Articular chondrocyte of knee joint (primary cell): ENCODE measurements around the gene IL4R. TPM values are rescaled to one million over a fixed set of nuclear protein-coding genes. Genes with fewer than 3 reads are reported as not detected.

ENCODE experiments used
- total RNA-seq: library from RNA; depleted of rRNA; stranded (reverse); fragments of >200 nt; gene quantifications from 2 replicates; pipeline ENCODE4 v1.2.3, GENCODE V29; 2012

The IL4R gene
- 25.0 and 25.1 TPM in 2 replicates for total RNA-seq

DNA sequence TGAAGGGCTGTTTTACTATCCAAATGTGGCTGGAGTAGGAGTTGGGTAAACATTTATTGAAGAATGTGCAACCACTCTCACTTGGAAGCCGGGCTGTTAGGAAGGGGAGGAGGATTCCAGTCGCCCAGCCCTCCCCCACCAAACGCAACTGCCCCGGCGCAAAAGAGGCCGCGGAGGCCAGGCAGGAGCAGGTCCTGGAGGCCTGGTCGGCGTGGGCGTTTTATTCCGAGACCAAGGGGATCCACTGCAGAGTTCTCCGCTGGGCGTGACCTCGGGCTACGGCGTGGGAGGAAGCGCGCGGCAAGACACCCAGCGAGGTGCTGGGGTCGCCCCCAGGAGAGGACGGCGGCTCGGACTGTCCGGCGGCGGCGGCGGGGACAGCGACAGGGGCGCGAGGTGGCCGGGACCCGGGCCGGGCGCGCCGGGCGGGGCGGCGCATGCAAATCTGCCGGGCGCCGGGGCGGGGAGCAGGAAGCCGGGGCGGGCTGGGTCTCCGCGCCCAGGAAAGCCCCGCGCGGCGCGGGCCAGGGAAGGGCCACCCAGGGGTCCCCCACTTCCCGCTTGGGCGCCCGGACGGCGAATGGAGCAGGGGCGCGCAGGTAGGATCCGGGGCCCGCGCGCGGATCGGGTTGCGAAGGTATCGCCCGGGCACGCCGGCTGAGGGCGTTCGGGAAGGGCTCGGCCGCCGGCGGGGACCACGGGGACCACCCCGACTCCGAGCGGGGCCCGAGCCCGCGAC is at the start of gene IL4R:
Gene IL4R, plus strand, starts transcription at position 553 of the 739 bp plus-strand sequence. CDS start 26,230 bp downstream, outside the sequence.

DNA sequence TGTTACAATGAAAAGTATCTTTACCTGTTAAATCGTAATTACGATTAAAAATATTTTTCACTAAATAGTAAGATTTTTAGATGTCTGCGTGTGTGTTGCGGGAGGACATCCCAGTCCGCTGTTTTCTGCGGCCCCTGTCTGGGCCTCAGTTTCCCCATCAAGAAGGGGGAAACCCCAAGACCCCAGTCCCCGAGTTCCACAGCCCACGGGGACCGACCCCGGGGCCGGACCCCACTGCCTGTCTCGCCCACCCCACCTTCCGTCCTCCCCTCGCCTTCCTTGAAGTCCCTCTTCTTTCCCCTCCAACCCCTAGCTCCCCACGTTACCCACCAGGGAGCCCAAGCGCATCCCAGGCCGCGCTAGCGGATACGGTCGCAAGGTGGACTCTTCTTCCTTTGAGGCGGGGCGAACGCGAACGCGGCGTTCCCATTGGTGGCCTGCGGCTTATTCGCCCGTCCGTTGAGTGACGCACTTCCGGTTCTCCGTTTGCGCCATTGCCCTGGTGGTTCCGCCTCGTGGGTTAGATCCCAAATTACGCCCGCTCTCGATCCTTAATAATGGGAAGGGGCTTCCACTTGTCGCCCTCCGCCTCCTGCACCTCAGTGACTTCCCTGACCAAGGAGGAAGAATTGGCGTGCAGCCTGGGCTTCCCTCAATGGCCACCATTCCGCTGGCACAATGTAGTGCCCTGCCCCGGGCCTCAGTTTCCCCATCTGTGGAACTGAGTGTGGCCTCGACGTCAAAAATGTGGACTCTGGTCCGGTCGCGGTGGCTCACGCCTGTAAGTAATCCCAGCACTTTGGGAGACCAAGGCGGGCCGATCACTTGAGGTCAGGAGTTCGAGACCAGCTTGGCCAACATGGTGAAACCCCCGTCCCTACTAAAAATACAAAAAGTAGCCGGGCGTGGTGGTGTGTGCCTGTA is 45.1 kb upstream of the IL4R start, which contains the start of gene NSMCE1:
Gene NSMCE1, minus strand, starts transcription at position 397 of the 924 bp plus-strand sequence. CDS start 11,202 bp downstream, outside the sequence.

DNA sequence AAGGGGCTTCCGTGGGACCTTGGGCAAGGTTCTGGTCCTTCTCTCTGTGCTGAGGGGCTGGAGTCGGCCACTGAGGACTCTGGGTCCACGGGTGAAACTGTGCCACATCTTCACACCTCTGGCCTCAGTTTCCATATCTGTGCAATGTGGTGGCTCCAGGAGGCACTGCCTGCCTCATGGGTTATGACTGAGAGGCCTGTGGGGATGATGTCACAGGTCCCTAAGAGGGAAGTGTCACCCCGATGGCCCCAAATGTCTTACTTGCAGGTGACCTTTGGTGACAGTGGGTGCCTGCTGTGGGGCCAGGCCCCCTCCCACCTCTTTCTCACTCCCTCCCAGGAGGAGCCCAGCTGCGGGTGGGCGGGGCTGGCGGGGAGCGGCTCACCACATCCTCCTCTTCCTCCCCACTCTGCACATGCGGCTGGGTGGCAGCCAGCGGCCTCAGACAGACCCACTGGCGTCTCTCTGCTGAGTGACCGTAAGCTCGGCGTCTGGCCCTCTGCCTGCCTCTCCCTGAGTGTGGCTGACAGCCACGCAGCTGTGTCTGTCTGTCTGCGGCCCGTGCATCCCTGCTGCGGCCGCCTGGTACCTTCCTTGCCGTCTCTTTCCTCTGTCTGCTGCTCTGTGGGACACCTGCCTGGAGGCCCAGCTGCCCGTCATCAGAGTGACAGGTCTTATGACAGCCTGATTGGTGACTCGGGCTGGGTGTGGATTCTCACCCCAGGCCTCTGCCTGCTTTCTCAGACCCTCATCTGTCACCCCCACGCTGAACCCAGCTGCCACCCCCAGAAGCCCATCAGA is 88.2 kb downstream of the IL4R start, which contains the start of gene IL21R:
Gene IL21R, plus strand, starts transcription at position 407 of the 801 bp plus-strand sequence. CDS start 27,898 bp downstream, outside the sequence.

Other genes with a start within 250 kb of the IL4R start
- not detected in 2 replicates for gene C16orf82, start 247.0 kb upstream of the IL4R start, total RNA-seq
- 2.5 and 3.1 TPM in 2 replicates for gene KDM8, start 110.4 kb upstream of the IL4R start, total RNA-seq
- 77.0 and 95.4 TPM in 2 replicates for gene NSMCE1, start 45.2 kb upstream of the IL4R start, total RNA-seq
- 2.2 and 5.2 TPM in 2 replicates for gene IL21R, start 88.2 kb downstream of the IL4R start, total RNA-seq
- 62.9 and 63.4 TPM in 2 replicates for gene GTF3C1, start 235.9 kb downstream of the IL4R start, total RNA-seq
- 24.0 and 25.1 TPM in 2 replicates for gene KATNIP, start 236.2 kb downstream of the IL4R start, total RNA-seq